ENCODE measurements around the gene NFKB1. TPM values are rescaled to one million over a fixed set of nuclear protein-coding genes. Genes with fewer than 3 reads are reported as not detected.

NFKB1 gene
- polyA plus RNA-seq, 1 donor from 2014 or later, result 8.6 TPM

DNA sequence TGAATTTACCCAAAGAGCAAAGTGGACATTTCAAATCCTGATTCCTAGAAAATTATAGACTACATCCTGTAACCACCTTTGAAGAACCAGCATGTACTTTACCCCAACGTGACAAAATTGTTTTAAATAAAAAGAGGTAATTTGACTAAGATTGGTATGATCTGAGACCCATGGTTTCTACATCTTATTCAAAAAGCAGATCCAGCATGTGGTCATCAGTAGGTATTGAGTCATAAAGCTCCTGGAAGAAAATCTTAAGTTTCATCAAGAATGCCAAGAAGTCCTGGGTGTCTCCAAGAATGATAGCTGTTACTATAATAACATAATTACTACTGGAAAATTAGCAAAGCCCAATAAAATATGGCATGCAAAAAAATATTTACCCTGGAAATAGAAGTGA is 61.8 kb downstream of the NFKB1 start:
- no peak overlapping the region for H3K9ac ChIP-seq (ENCODE audit: low read length)
- TF ChIP-seq CTCF (IDR thresholded peaks at IDR 0.05; ENCODE audit: poor library complexity, severe bottlenecking) (no peak), SMC3 (conservative IDR thresholded peaks at IDR 0.05; ENCODE audit: poor library complexity) (no peak), RAD21 (conservative IDR thresholded peaks at IDR 0.05) (no peak), MXI1 (conservative IDR thresholded peaks at IDR 0.05; ENCODE audit: poor library complexity, severe bottlenecking) (no peak), EP300 (conservative IDR thresholded peaks at IDR 0.05; ENCODE audit: poor library complexity, severe bottlenecking) (no peak), REST (IDR thresholded peaks at IDR 0.05; ENCODE audit: borderline replicate concordance) (no peak), EZH2 (IDR thresholded peaks at IDR 0.05; ENCODE audit: borderline replicate concordance, insufficient read depth, low read length, poor library complexity, severe bottlenecking) (no peak), POLR2AphosphoS5 (IDR thresholded peaks at IDR 0.05) (no peak), TAF1 (IDR thresholded peaks at IDR 0.05; ENCODE audit: low read depth) (no peak)

DNA sequence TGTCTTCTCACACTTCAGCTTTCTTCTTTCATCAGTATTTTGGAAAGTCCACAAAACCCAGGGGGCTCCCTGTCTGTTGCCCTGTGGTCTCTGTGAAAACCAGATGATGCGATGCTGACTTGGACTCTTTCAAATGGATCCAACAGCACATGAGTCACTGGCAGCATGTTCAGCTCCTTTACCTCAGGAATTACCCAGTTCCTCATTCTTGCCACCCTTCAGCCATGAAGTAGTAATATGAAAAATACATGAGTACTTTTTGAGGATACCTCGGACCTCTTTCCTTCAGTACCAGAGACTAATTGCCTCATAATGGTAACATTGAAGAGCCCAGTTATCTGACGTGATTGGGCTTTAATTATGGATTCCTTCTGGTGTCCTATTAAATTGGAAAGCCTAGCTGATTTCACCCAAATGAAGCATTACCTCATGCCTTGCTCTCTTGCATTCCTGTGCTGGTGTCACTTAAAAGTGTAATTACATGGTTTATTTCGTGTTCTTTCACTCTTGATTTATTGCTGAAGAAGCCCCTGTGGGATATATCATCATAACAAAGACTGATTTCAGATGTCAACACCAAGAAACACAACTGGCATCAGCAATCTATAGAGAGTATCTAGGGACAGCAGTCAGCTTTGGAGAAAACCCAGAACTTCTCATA is 63.4 kb downstream of the NFKB1 start:
- H3K4me2 ChIP-seq (ENCODE audit: low read length), result no peak overlapping the region

More for the DNA sequence above, 61.8 kb downstream of the NFKB1 start:
- no peaks in the 10 kb centered on the region for H3F3A ChIP-seq (ENCODE audit: insufficient read depth, low read length, poor library complexity, severe bottlenecking)
- H4K20me1 ChIP-seq (ENCODE audit: insufficient read depth), result no peaks in the 10 kb centered on the region
- H3K79me2 ChIP-seq (replicated peaks; ENCODE audit: insufficient read depth, low read length), result no peaks in the 10 kb centered on the region
- H3K4me3 ChIP-seq (ENCODE audit: low read length), result no peak overlapping the region
- H3K9me2 ChIP-seq (ENCODE audit: insufficient read depth, low read length), result no peaks in the 10 kb centered on the region
- no peaks in the 10 kb centered on the region for H3K27me3 ChIP-seq (ENCODE audit: insufficient read depth, low read depth, low read length)
- no peak overlapping the region for H3K27ac ChIP-seq (ENCODE audit: low read length)
- no peaks in the 10 kb centered on the region for H3K9me3 ChIP-seq (ENCODE audit: low read length)
- no peak overlapping the region for H2AFZ ChIP-seq (ENCODE audit: low read depth, low read length)
- no peaks in the 10 kb centered on the region for H3K36me3 ChIP-seq (ENCODE audit: insufficient read depth, low read length)
- H3K4me2 ChIP-seq (ENCODE audit: low read length), result no peak overlapping the region

More for the DNA sequence above, 63.4 kb downstream of the NFKB1 start:
- Histone ChIP-seq H3F3A (ENCODE audit: insufficient read depth, low read length, poor library complexity, severe bottlenecking) (no peaks in the 10 kb centered on the region), H3K9me2 (ENCODE audit: insufficient read depth, low read length) (no peaks in the 10 kb centered on the region), H3K4me3 (ENCODE audit: low read length) (no peak overlapping the region), H4K20me1 (ENCODE audit: insufficient read depth) (no peaks in the 10 kb centered on the region), H3K9ac (ENCODE audit: low read length) (no peak overlapping the region), H2AFZ (ENCODE audit: low read depth, low read length) (no peak overlapping the region), H3K27ac (ENCODE audit: low read length) (no peak overlapping the region), H3K27me3 (ENCODE audit: insufficient read depth, low read depth, low read length) (no peaks in the 10 kb centered on the region), H3K9me3 (ENCODE audit: low read length) (no peaks in the 10 kb centered on the region), H3K36me3 (ENCODE audit: insufficient read depth, low read length) (no peaks in the 10 kb centered on the region), H3K79me2 (replicated peaks; ENCODE audit: insufficient read depth, low read length) (no peaks in the 10 kb centered on the region)
- no peak for TF ChIP-seq SMC3 (conservative IDR thresholded peaks at IDR 0.05; ENCODE audit: poor library complexity)
- TF ChIP-seq MXI1 (conservative IDR thresholded peaks at IDR 0.05; ENCODE audit: poor library complexity, severe bottlenecking), result no peak
- TF ChIP-seq POLR2AphosphoS5 (IDR thresholded peaks at IDR 0.05), result no peak
- TF ChIP-seq TAF1 (IDR thresholded peaks at IDR 0.05; ENCODE audit: low read depth), result no peak
- TF ChIP-seq CTCF (IDR thresholded peaks at IDR 0.05; ENCODE audit: poor library complexity, severe bottlenecking), result no peak
- no peak for TF ChIP-seq EZH2 (IDR thresholded peaks at IDR 0.05; ENCODE audit: borderline replicate concordance, insufficient read depth, low read length, poor library complexity, severe bottlenecking)
- TF ChIP-seq REST (IDR thresholded peaks at IDR 0.05; ENCODE audit: borderline replicate concordance), result no peak
- TF ChIP-seq EP300 (conservative IDR thresholded peaks at IDR 0.05; ENCODE audit: poor library complexity, severe bottlenecking), result no peak
- TF ChIP-seq RAD21 (conservative IDR thresholded peaks at IDR 0.05), result no peak
